ENCODE measurements around the gene FGR.

FGR gene

DNA sequence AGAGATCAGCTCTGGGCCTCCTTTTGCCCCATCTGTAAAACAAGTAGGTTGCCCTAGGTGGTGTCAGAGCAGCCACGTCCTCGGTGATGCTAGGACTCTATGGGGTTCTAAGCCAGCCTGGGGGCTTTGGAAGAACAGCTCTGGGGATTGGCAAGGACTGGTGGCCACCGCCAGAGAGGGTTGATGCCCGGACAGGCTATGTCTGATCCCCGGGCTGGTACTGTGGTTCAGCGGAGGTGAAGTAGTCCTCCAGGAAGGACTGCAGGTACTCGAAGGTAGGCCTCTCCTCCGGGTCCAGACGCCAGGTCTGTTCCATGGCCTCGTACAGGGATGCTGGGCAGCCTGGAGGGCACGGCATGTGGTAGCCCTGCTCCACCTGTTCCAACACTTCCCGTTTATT lies 22.3 kb downstream of the FGR start:
- peak overlapping the region; percentile 9 for H3K23ac ChIP-seq (ENCODE audit: low read depth, low read length, poor library complexity)
- H3K27me3 ChIP-seq (ENCODE audit: control insufficient read depth in 3 of 3, insufficient read depth in 3 of 3, low read depth in 1 of 3, low read length in 3 of 3): peaks cover 0 to 20% (median 0%) of the 10 kb centered on the region in 3 experiments
- no peak overlapping the region for H2BK12ac ChIP-seq (ENCODE audit: low read length)
- no peak overlapping the region for H2BK120ac ChIP-seq (ENCODE audit: low read depth, low read length)
- H2BK15ac ChIP-seq (ENCODE audit: low read length): peak overlapping the region; percentile 31
- H3K14ac ChIP-seq (ENCODE audit: low read length): no peak overlapping the region
- no peak overlapping the region for H3K27ac ChIP-seq (replicated peaks; ENCODE audit: low read length)
- peaks cover 8 to 14% of the 10 kb centered on the region in 2 donors for H3K4me1 ChIP-seq (ENCODE audit: control insufficient read depth in 2 of 2, insufficient read depth in 1 of 2, low read depth in 1 of 2, low read length in 2 of 2)
- H2AFZ ChIP-seq (ENCODE audit: low read length): no peak overlapping the region
- no peak overlapping the region for H3K4me3 ChIP-seq (ENCODE audit: low read length in 2 of 2)
- H4K91ac ChIP-seq (ENCODE audit: low read depth, low read length, poor library complexity): no peak overlapping the region
- H3K9ac ChIP-seq (ENCODE audit: low read depth, low read length, poor library complexity): no peak overlapping the region
- DNase-seq (ENCODE audit: low spot score): no peak
- no peak overlapping the region for H2AK5ac ChIP-seq (ENCODE audit: low read depth, low read length)
- H3K4ac ChIP-seq (ENCODE audit: low read length): no peak overlapping the region
- no peaks in the 10 kb centered on the region for H3K9me3 ChIP-seq (replicated peaks in 1 of 2; ENCODE audit: control insufficient read depth in 2 of 2, insufficient read depth in 1 of 2, low read depth in 1 of 2, low read length in 2 of 2)
- H4K8ac ChIP-seq (ENCODE audit: low read depth, low read length): no peak overlapping the region
- H3K18ac ChIP-seq (ENCODE audit: low read length): peak overlapping the region; percentile 41
- no peak overlapping the region for H3K4me2 ChIP-seq (ENCODE audit: insufficient read depth, low read length, poor library complexity, severe bottlenecking)
- no peaks in the 10 kb centered on the region for H3K79me1 ChIP-seq (ENCODE audit: low read depth, low read length)
- WGBS, 2 donors (ENCODE audit: extremely low coverage in 2 of 2, insufficient read length in 2 of 2, insufficient replicate concordance in 1 of 2): no CpG with 5 or more reads among the region's 12 CpGs
- no peaks in the 10 kb centered on the region for H3K36me3 ChIP-seq (replicated peaks in 1 of 2; ENCODE audit: control insufficient read depth in 2 of 2, insufficient read depth in 2 of 2, low read length in 2 of 2)
- H2BK5ac ChIP-seq (ENCODE audit: low read length): no peak overlapping the region

DNA sequence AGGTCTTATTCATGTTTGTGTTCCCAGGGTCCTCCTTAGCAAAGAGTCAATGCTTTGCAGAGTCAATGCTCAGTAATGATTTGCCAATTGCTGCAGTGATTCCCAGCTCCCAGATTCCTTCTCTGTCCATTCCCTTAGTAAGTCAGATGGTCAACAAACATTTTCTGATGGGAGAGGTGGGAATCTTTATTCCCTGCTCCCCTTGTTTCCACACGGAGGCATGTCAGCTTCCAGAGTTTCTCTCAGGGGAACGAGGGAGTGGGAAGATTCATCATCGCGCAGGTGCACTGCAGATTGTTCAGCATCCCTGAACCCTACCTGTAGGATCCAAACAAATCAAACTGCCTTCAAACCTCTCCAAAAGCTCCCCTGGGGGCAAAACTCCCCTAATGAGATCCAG lies 23.5 kb downstream of the FGR start:
- H3K36me3 ChIP-seq (replicated peaks in 1 of 2; ENCODE audit: control insufficient read depth in 2 of 2, insufficient read depth in 2 of 2, low read length in 2 of 2): no peaks in the 10 kb centered on the region
- peaks cover 0 to 20% (median 0%) of the 10 kb centered on the region in 3 experiments for H3K27me3 ChIP-seq (ENCODE audit: control insufficient read depth in 3 of 3, insufficient read depth in 3 of 3, low read depth in 1 of 3, low read length in 3 of 3)
- no peaks in the 10 kb centered on the region for H3K9me3 ChIP-seq (replicated peaks in 1 of 2; ENCODE audit: control insufficient read depth in 2 of 2, insufficient read depth in 1 of 2, low read depth in 1 of 2, low read length in 2 of 2)
- no peak overlapping the region for H3K27ac ChIP-seq (replicated peaks; ENCODE audit: low read length)
- no peak overlapping the region for H3K14ac ChIP-seq (ENCODE audit: low read length)
- H3K79me1 ChIP-seq (ENCODE audit: low read depth, low read length): no peaks in the 10 kb centered on the region
- no peak overlapping the region for H3K9ac ChIP-seq (ENCODE audit: low read depth, low read length, poor library complexity)
- no CpG with 5 or more reads among the region's 4 CpGs for WGBS, 2 donors (ENCODE audit: extremely low coverage in 2 of 2, insufficient read length in 2 of 2, insufficient replicate concordance in 1 of 2)
- peak overlapping the region; percentile 30 for H2AFZ ChIP-seq (ENCODE audit: low read length)
- H3K23ac ChIP-seq (ENCODE audit: low read depth, low read length, poor library complexity): no peak overlapping the region
- no peak overlapping the region for H2BK5ac ChIP-seq (ENCODE audit: low read length)
- no peak overlapping the region for H4K8ac ChIP-seq (ENCODE audit: low read depth, low read length)
- H2AK5ac ChIP-seq (ENCODE audit: low read depth, low read length): no peak overlapping the region
- peaks cover 18 to 24% of the 10 kb centered on the region in 2 donors for H3K4me1 ChIP-seq (ENCODE audit: control insufficient read depth in 2 of 2, insufficient read depth in 1 of 2, low read depth in 1 of 2, low read length in 2 of 2)
- no peak overlapping the region for H3K18ac ChIP-seq (ENCODE audit: low read length)
- H3K4ac ChIP-seq (ENCODE audit: low read length): no peak overlapping the region
- no peak overlapping the region for H2BK120ac ChIP-seq (ENCODE audit: low read depth, low read length)
- H4K91ac ChIP-seq (ENCODE audit: low read depth, low read length, poor library complexity): no peak overlapping the region
- DNase-seq (ENCODE audit: low spot score): no peak
- no peak overlapping the region for H2BK12ac ChIP-seq (ENCODE audit: low read length)
- no peak overlapping the region for H3K4me2 ChIP-seq (ENCODE audit: insufficient read depth, low read length, poor library complexity, severe bottlenecking)
- H2BK15ac ChIP-seq (ENCODE audit: low read length): no peak overlapping the region
- no peak overlapping the region for H3K4me3 ChIP-seq (ENCODE audit: low read length in 2 of 2)

DNA sequence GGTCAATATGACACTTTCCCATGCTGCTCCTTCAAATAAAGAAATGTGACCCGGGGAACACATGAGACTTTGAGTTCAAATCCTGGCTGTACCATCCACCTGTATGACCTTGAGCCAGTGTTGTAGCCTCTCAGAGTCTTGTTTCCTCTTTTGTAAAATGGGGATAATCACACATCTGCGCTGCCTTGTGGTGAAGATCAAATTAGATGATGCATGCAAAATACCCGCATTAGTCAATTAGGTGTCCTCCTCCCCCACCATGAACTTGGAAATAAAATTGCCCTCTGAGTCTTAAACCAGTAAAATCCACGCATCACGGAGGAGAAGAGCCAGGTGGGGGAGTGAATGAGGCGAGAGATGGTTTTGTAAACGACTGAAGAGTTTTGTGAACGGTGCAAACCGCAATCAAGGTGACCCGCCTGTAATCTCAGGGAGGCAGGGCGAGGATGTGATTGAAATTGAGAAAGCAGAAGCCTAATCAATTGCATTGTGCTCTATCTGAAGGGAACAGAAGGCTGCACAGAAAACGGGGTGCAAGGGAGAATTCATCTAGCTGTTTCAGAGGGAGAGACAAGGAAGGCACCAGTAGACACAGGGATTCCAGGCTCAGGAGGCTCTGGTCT lies 25.3 kb downstream of the FGR start:
- no CpG with 5 or more reads among the region's 12 CpGs for WGBS, 2 donors (ENCODE audit: extremely low coverage in 2 of 2, insufficient read length in 2 of 2, insufficient replicate concordance in 1 of 2)
- Histone ChIP-seq H3K14ac (ENCODE audit: low read length) (no peak overlapping the region), H2AK5ac (ENCODE audit: low read depth, low read length) (no peak overlapping the region)

DNA sequence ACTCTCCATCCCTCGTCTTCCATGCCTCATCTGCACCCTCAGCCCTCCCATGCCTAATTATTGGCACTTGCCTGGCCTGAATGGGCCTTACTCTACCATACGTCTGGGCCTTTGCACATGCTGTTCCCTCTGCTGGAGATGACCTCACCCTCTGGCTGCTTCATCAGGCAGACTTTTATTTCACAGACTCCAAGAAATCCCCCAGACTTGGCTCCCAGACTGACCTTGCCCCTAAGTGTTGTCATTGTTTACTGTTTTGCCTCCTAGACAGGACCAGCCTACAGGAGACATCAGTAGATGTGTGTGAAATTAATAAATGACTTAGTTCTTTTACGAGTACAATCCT lies 25.8 kb downstream of the FGR start:
- no CpG with 5 or more reads among the region's 3 CpGs for WGBS, 2 donors (ENCODE audit: extremely low coverage in 2 of 2, insufficient read length in 2 of 2, insufficient replicate concordance in 1 of 2)
- Histone ChIP-seq H3K36me3 (replicated peaks in 1 of 2; ENCODE audit: control insufficient read depth in 2 of 2, insufficient read depth in 2 of 2, low read length in 2 of 2) (no peaks in the 10 kb centered on the region), H3K27ac (replicated peaks; ENCODE audit: low read length) (no peak overlapping the region)

More for the DNA sequence above, 25.3 kb downstream of the FGR start:
- peaks cover 31 to 33% of the 10 kb centered on the region in 2 donors for H3K4me1 ChIP-seq (ENCODE audit: control insufficient read depth in 2 of 2, insufficient read depth in 1 of 2, low read depth in 1 of 2, low read length in 2 of 2)
- H3K36me3 ChIP-seq (replicated peaks in 1 of 2; ENCODE audit: control insufficient read depth in 2 of 2, insufficient read depth in 2 of 2, low read length in 2 of 2): no peaks in the 10 kb centered on the region
- H2AFZ ChIP-seq (ENCODE audit: low read length): no peak overlapping the region
- H4K91ac ChIP-seq (ENCODE audit: low read depth, low read length, poor library complexity): no peak overlapping the region
- H3K4me3 ChIP-seq (ENCODE audit: low read length in 2 of 2): no peak overlapping the region
- no peak overlapping the region for H3K4ac ChIP-seq (ENCODE audit: low read length)
- H2BK5ac ChIP-seq (ENCODE audit: low read length): no peak overlapping the region
- DNase-seq (ENCODE audit: low spot score): no peak
- H3K18ac ChIP-seq (ENCODE audit: low read length): peak overlapping the region; percentile 30
- H3K79me1 ChIP-seq (ENCODE audit: low read depth, low read length): no peaks in the 10 kb centered on the region
- no peak overlapping the region for H3K27ac ChIP-seq (replicated peaks; ENCODE audit: low read length)
- peaks cover 0 to 8% (median 0%) of the 10 kb centered on the region in 3 experiments for H3K27me3 ChIP-seq (ENCODE audit: control insufficient read depth in 3 of 3, insufficient read depth in 3 of 3, low read depth in 1 of 3, low read length in 3 of 3)
- H2BK12ac ChIP-seq (ENCODE audit: low read length): no peak overlapping the region
- no peak overlapping the region for H3K23ac ChIP-seq (ENCODE audit: low read depth, low read length, poor library complexity)
- no peak overlapping the region for H3K9ac ChIP-seq (ENCODE audit: low read depth, low read length, poor library complexity)
- H3K9me3 ChIP-seq (replicated peaks in 1 of 2; ENCODE audit: control insufficient read depth in 2 of 2, insufficient read depth in 1 of 2, low read depth in 1 of 2, low read length in 2 of 2): no peaks in the 10 kb centered on the region
- no peak overlapping the region for H4K8ac ChIP-seq (ENCODE audit: low read depth, low read length)
- no peak overlapping the region for H2BK120ac ChIP-seq (ENCODE audit: low read depth, low read length)
- H2BK15ac ChIP-seq (ENCODE audit: low read length): no peak overlapping the region
- no peak overlapping the region for H3K4me2 ChIP-seq (ENCODE audit: insufficient read depth, low read length, poor library complexity, severe bottlenecking)

More for the DNA sequence above, 25.8 kb downstream of the FGR start:
- Histone ChIP-seq H2BK12ac (ENCODE audit: low read length) (no peak overlapping the region), H4K91ac (ENCODE audit: low read depth, low read length, poor library complexity) (no peak overlapping the region), H2BK5ac (ENCODE audit: low read length) (no peak overlapping the region), H3K4ac (ENCODE audit: low read length) (no peak overlapping the region), H3K9ac (ENCODE audit: low read depth, low read length, poor library complexity) (no peak overlapping the region), H3K18ac (ENCODE audit: low read length) (no peak overlapping the region), H3K9me3 (replicated peaks in 1 of 2; ENCODE audit: control insufficient read depth in 2 of 2, insufficient read depth in 1 of 2, low read depth in 1 of 2, low read length in 2 of 2) (no peaks in the 10 kb centered on the region), H3K4me2 (ENCODE audit: insufficient read depth, low read length, poor library complexity, severe bottlenecking) (no peak overlapping the region), H2AK5ac (ENCODE audit: low read depth, low read length) (peak overlapping the region; percentile 33), H4K8ac (ENCODE audit: low read depth, low read length) (no peak overlapping the region), H3K4me3 (ENCODE audit: low read length in 2 of 2) (no peak overlapping the region), H3K14ac (ENCODE audit: low read length) (no peak overlapping the region), H3K23ac (ENCODE audit: low read depth, low read length, poor library complexity) (no peak overlapping the region), H2AFZ (ENCODE audit: low read length) (no peak overlapping the region), H2BK15ac (ENCODE audit: low read length) (no peak overlapping the region), H2BK120ac (ENCODE audit: low read depth, low read length) (no peak overlapping the region), H3K4me1 (ENCODE audit: control insufficient read depth in 2 of 2, insufficient read depth in 1 of 2, low read depth in 1 of 2, low read length in 2 of 2) (peaks cover 29 to 34% of the 10 kb centered on the region in 2 donors), H3K79me1 (ENCODE audit: low read depth, low read length) (no peaks in the 10 kb centered on the region), H3K27me3 (ENCODE audit: control insufficient read depth in 3 of 3, insufficient read depth in 3 of 3, low read depth in 1 of 3, low read length in 3 of 3) (peaks cover 0 to 5% (median 0%) of the 10 kb centered on the region in 3 experiments)
- no peak for DNase-seq (ENCODE audit: low spot score)

All from neuronal stem cell (in vitro differentiated cells).